Dendritic cell treated with granulocyte-macrophage colony-stimulating factor and Interleukin-4, amounts not matched to agents 40 ng/mL and 50 ng/mL, for 4 days (primary cell): ENCODE measurements around the gene RWDD1.
A peak's percentile ranks its signal among the peaks of the same experiment; 100 is the strongest.

Experiments used
- H3K27ac Mint-ChIP-seq: one replicate; pipeline ENCODE4 v1.8.0; 2022; ENCODE audit warnings: mild to moderate bottlenecking, mixed read lengths
- H3K27me3 Mint-ChIP-seq: one replicate; pipeline ENCODE4 v1.8.0; 2022; ENCODE audit warnings: mild to moderate bottlenecking, mixed read lengths
- H3K36me3 Mint-ChIP-seq: one replicate; pipeline ENCODE4 v1.8.0; 2022; ENCODE audit warnings: low read depth, mixed read lengths
- H3K4me1 Mint-ChIP-seq: one replicate; pipeline ENCODE4 v1.8.0; 2022; ENCODE audit warnings: low read depth, mixed read lengths
- H3K4me3 Mint-ChIP-seq: one replicate; pipeline ENCODE4 v1.8.0; 2022; ENCODE audit warnings: mild to moderate bottlenecking, moderate library complexity, mixed read lengths
- H3K9me3 Mint-ChIP-seq: one replicate; pipeline ENCODE4 v1.8.0; 2022; ENCODE audit warnings: mixed read lengths
- intact Hi-C: fragments of 100-400 bp; cut with micrococcal nuclease; formaldehyde crosslinking; loops from one replicate; pipeline ENCODE4 v1.15.0; 2022

The RWDD1 gene

DNA sequence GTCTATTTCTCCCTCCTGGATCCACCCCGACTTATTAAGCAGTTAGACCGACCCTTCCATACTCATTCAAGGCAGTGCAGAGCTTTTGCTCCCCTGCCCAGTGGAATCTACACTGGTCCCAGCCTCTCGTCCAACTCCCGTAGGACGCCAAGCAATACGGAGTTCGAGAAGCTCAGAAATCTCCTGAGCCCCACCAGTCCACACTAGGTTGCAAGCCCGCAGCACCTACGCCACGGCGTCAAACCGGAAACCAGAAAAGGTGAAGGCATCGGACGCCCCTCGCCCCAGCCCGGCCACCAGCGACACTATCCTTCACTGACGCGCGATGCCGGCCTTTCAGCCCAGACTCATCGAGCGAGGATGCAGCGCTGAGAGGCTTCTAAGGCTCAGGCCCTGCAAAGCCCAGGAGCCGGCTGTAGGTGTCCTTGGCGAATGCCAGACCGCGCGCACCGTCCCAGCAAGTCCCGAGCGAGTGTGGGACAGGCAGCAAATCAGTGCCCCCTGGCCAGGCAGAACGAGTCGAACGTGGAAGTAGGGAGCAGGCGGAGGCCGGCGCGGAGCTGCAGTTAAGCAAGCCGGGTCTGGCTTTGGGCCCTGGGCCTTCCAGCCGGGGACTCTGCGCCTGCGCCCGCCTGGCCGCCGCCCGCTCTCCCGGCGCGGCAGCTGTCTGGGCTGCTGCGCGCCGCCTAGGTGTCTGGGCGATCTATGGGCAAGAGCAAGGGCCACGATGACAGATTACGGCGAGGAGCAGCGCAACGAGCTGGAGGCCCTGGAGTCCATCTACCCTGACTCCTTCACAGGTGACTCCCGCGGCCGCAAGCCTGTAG is at the start of gene RWDD1:
TSS of gene RWDD1 (plus strand) at position 649 of the 827 bp plus-strand sequence. CDS start at position 728, 79 bp downstream.
- H3K27me3 Mint-ChIP-seq: no peaks in the 10 kb centered on the region
- H3K9me3 Mint-ChIP-seq: peaks cover 9% of the 10 kb centered on the region
- H3K27ac Mint-ChIP-seq: peak within 1 kb of the TSS; percentile 94
- peaks cover 45% of the 10 kb centered on the region for H3K4me1 Mint-ChIP-seq
- intact Hi-C loops: loop anchor here (2.0 to 5.0 kb wide), 2 partner anchors 96 to 292 kb away; partner anchors contain the start of genes TSPYL1 and ZUP1
- H3K4me3 Mint-ChIP-seq: peak within 1 kb of the TSS; percentile 97
- peaks cover 35% of the 10 kb centered on the region for H3K36me3 Mint-ChIP-seq

GRCh38 chr6:116522896-116523295 is 48.4 kb upstream of the RWDD1 start:
- Mint-ChIP-seq H3K27me3 (peaks cover 1% of the 10 kb centered on the region), H3K4me1 (no peaks in the 10 kb centered on the region), H3K9me3 (no peaks in the 10 kb centered on the region), H3K27ac (no peak overlapping the region), H3K4me3 (no peak overlapping the region), H3K36me3 (no peaks in the 10 kb centered on the region)
- intact Hi-C loops: no loop called here

DNA sequence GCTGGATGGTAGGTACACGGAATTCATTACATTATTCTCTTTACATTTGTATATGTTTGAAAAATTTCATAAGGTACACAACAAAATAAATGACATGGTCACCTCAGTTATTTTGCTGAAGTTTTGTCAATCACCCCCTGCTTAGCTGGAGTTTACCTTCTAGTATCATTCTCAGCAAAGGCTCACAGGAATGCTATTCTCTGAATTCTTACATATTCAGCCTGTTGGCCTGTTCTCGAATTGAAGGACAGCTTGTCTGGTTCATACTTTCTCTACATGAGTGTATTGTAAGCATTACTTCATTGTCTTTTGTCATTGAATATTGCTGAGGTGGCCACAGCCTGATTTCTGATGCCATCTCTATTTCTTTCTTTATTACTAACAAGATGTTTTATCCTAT is 47.1 kb upstream of the RWDD1 start:
- H3K27ac Mint-ChIP-seq: no peak overlapping the region
- H3K9me3 Mint-ChIP-seq: no peaks in the 10 kb centered on the region
- intact Hi-C loops: no loop called here
- no peak overlapping the region for H3K4me3 Mint-ChIP-seq
- no peaks in the 10 kb centered on the region for H3K27me3 Mint-ChIP-seq
- H3K36me3 Mint-ChIP-seq: no peaks in the 10 kb centered on the region
- H3K4me1 Mint-ChIP-seq: no peaks in the 10 kb centered on the region

- Mint-ChIP-seq H3K4me3 (no peak overlapping the region), H3K36me3 (no peaks in the 10 kb centered on the region), H3K27ac (no peak overlapping the region), H3K27me3 (no peaks in the 10 kb centered on the region), H3K9me3 (no peaks in the 10 kb centered on the region), H3K4me1 (peaks cover 22% of the 10 kb centered on the region)
- intact Hi-C loops: no loop called here
Measured at GRCh38 chr6:116528133-116528532, 43.2 kb upstream of the RWDD1 start.

DNA sequence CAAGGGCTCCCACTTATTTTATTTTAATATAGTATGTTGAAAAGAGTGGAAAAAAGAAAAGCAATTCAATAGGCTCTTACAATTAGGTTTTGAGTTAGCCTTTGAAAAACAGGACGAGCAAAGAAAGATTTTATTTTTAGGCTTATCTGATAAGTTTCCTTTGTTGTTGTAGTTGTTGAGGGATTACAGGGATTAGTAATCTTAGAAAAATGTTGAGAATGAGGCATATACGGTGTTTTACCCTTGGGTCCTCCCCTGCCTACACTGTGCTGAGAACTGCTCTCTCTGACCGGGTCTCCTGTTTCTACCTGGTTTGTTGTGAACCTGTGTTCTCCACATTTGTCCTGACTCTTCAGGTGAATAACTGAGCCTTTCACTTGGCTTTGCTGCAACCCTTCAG is 42.5 kb upstream of the RWDD1 start:
- intact Hi-C loops: no loop called here
- Mint-ChIP-seq H3K9me3 (no peaks in the 10 kb centered on the region), H3K36me3 (no peaks in the 10 kb centered on the region), H3K4me1 (peaks cover 24% of the 10 kb centered on the region), H3K27me3 (no peaks in the 10 kb centered on the region), H3K27ac (no peak overlapping the region), H3K4me3 (no peak overlapping the region)

- Mint-ChIP-seq H3K9me3 (no peaks in the 10 kb centered on the region), H3K27me3 (no peaks in the 10 kb centered on the region), H3K36me3 (no peaks in the 10 kb centered on the region), H3K27ac (peak overlapping the region; percentile 15), H3K4me1 (peaks cover 24% of the 10 kb centered on the region), H3K4me3 (no peak overlapping the region)
- intact Hi-C loops: loop anchor here (5.0 kb wide), 2 partner anchors 87 to 262 kb away; no protein-coding TSS in a partner anchor
Measured at GRCh38 chr6:116529466-116530290, 41.6 kb upstream of the RWDD1 start.

DNA sequence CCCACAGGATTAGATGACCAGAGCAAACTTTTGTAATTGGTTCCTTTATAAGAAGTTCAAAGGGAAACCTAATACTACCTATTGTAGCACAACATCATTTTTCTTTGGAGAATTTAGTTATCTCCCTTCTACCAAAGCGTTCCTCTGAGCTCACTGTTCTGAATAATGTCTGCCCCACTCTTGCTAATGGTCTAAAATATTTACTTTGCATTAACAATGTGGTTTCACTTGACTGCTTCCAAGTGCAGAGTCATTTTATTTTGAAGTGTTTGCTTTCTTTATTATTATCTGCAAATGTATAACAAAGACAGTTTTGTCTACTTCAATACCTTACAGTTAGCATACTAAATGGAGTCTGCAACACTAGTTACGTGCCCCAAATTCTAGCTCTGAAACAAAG is 40.9 kb upstream of the RWDD1 start:
- Mint-ChIP-seq H3K4me3 (no peak overlapping the region), H3K27ac (peak overlapping the region; percentile 15), H3K27me3 (no peaks in the 10 kb centered on the region), H3K9me3 (no peaks in the 10 kb centered on the region), H3K36me3 (no peaks in the 10 kb centered on the region), H3K4me1 (peaks cover 24% of the 10 kb centered on the region)
- intact Hi-C loops: loop anchor here (5.0 kb wide), 2 partner anchors 88 to 263 kb away; no protein-coding TSS in a partner anchor

DNA sequence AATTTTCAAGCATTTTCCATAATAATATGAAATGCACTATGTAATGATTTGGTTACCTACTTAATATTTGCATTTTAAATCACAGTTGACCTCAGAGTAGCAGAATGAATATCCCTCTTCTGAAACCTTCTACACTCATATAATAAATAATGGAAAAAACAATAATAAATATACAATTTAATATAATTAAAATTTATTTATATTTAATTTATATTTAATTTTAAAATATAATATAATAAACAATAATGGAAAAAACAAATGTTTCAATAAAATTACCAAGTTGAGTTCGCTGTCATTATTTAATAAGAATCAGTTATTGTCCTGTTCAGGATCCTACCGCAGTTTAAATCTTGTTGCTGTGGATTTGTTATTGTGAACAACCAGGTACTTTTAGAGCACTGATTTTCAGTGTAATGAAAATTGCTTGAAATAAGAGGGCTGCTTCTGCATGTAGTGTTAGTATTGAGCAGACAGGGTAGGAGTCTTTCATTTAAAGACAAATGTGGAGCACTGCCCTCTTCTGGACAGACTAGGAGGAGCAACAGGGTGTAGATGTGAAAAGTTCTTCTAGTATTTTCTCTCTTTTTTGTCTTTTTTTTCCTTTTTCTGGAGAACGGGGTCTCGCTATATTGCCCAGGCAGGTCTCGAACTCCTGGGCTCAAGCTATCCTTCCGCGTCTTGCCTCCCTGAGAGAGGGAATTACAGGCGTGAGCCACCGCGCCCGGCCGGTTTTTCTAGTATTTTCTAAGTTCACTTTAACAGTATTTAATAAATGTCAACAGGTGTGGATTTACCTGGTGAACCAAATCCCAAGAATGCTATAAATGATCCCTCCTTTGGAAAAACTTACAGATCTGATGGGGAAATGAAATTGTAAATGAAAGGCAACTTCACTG is 39.4 kb upstream of the RWDD1 start:
- Mint-ChIP-seq H3K36me3 (no peaks in the 10 kb centered on the region), H3K27me3 (no peaks in the 10 kb centered on the region), H3K9me3 (no peaks in the 10 kb centered on the region), H3K27ac (no peak overlapping the region), H3K4me1 (peaks cover 31% of the 10 kb centered on the region), H3K4me3 (no peak overlapping the region)
- intact Hi-C loops: loop anchor here (1.0 to 5.0 kb wide), 3 partner anchors 90 to 265 kb away; no protein-coding TSS in a partner anchor

DNA sequence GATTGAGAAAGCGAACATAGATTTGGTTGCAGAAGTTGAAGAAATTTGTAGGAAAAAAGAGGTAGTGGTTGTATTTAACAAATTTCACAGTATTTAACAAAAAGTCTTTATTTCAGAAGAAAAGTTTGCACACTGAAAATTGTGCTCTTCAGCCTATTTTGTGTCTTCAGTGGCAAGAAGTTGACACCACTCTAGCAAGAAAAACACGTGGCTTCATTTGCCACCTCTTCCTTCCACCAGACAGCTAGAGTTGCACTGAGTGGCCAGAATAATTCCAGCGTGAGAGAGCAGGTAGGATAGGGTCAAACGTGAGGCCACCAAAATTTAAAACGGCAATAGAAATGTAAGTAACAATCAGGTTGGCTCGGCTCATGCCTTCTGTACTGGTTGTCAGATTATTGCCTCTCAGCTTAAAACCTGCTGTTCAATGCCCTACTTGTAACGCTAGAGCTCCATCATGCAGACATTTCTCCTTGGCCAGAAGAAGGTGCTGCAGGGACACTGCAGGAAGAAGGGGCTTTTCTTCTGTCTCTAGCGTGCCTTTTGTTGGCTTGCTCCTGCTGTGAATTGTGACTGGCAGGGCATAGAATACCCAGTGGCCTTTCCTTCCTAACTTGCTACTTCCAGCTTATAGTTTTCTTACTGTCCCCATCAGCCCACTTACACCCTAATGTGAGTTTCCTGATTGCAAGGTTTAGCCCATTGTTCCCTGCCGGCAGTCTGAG is 37.9 kb upstream of the RWDD1 start:
- Mint-ChIP-seq H3K4me1 (peaks cover 33% of the 10 kb centered on the region), H3K27ac (no peak overlapping the region), H3K36me3 (no peaks in the 10 kb centered on the region), H3K27me3 (no peaks in the 10 kb centered on the region), H3K9me3 (no peaks in the 10 kb centered on the region), H3K4me3 (no peak overlapping the region)
- intact Hi-C loops: loop anchor here (5.0 kb wide), 2 partner anchors 91 to 266 kb away; no protein-coding TSS in a partner anchor

DNA sequence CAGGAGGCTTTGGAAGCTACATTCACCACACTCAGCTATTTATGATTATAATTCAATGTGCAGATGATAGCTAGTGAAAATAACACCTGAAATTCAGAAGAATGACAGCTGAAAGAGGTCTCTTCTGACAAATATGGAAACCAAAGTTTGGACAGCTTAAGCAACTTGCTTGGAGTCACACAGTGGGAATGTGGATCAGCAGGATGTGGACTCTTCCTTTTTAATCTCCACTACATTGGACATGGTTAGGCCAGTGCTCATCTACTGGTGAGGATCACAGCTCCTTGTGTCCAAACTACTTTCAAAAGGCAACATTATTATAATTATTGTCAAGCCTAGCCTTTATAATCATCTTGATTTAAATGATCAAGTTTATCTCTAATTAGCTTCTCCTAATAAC is 36.2 kb upstream of the RWDD1 start:
- no peak overlapping the region for H3K27ac Mint-ChIP-seq
- H3K9me3 Mint-ChIP-seq: no peaks in the 10 kb centered on the region
- H3K36me3 Mint-ChIP-seq: no peaks in the 10 kb centered on the region
- no peak overlapping the region for H3K4me3 Mint-ChIP-seq
- H3K4me1 Mint-ChIP-seq: peaks cover 25% of the 10 kb centered on the region
- intact Hi-C loops: no loop called here
- H3K27me3 Mint-ChIP-seq: no peaks in the 10 kb centered on the region

DNA sequence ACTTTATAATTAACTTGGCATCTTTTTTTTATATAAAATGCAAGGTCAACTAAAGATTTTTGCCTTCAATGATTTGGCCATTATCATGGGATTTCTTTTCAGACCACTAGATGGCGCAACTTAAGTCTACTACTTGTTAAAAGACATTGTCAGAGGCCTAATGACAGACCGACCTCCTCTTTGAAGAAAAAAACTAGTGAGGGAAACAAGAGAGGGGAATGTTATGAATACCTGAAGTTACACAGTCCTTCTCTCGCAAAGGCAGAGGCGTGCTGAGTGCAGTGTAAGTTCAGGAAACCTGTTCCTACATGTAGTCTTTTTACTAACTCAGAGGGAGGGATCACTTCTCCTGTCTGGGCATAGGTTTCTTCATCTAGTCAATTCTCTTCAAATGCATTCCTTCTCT is 35.1 kb upstream of the RWDD1 start:
- no peak overlapping the region for H3K27ac Mint-ChIP-seq
- H3K36me3 Mint-ChIP-seq: no peaks in the 10 kb centered on the region
- no peaks in the 10 kb centered on the region for H3K9me3 Mint-ChIP-seq

GRCh38 chr6:116542426-116542825 is 28.9 kb upstream of the RWDD1 start:
- Mint-ChIP-seq H3K27ac (no peak overlapping the region), H3K4me3 (no peak overlapping the region), H3K9me3 (no peaks in the 10 kb centered on the region), H3K27me3 (peaks cover 5% of the 10 kb centered on the region), H3K4me1 (no peaks in the 10 kb centered on the region), H3K36me3 (no peaks in the 10 kb centered on the region)
- intact Hi-C loops: no loop called here

More for the DNA sequence above, 35.1 kb upstream of the RWDD1 start:
- Mint-ChIP-seq H3K27me3 (peaks cover 3% of the 10 kb centered on the region), H3K4me3 (no peak overlapping the region), H3K4me1 (peaks cover 17% of the 10 kb centered on the region)
- intact Hi-C loops: no loop called here

DNA sequence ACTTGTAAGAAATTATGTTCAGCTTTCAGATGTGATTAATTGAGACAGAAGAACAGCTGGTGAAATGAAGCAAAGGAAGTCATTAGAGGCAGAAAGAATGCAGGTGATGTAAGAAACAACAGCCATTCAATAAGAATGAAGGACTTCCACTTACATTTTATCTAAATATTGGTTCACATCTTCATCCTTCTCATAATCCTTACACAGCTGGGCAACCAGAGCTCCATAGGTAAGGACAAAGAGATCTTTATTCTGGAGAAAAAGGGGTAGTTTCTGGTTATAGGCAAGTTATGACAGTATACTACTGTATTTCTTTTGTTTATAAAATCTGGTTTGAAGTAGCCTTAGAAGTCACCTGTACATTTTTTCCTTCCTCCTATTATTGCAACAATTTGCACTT is 28.2 kb upstream of the RWDD1 start:
- no peak overlapping the region for H3K27ac Mint-ChIP-seq
- no peaks in the 10 kb centered on the region for H3K9me3 Mint-ChIP-seq
- H3K27me3 Mint-ChIP-seq: peaks cover 5% of the 10 kb centered on the region
- no peaks in the 10 kb centered on the region for H3K36me3 Mint-ChIP-seq
- H3K4me3 Mint-ChIP-seq: no peak overlapping the region
- intact Hi-C loops: no loop called here
- no peaks in the 10 kb centered on the region for H3K4me1 Mint-ChIP-seq
